Nephron progenitor cell (in vitro differentiated cells): ENCODE data around the gene MOV10L1.
A peak's percentile ranks its signal among the peaks of the same experiment; 100 is the strongest.

Source experiments
- DNase-seq: peaks from one replicate; pipeline ENCODE4 v3.0.0; 2021
- H3K27ac Mint-ChIP-seq: 2 replicates; pipeline ENCODE4 v1.8.0; 2021; ENCODE audit warnings: mild to moderate bottlenecking, moderate library complexity, mixed read lengths
- H3K27me3 Mint-ChIP-seq: 2 replicates; pipeline ENCODE4 v1.8.0; 2021; ENCODE audit warnings: mild to moderate bottlenecking, low read depth, mixed read lengths; ENCODE audit not compliant: poor library complexity
- H3K36me3 Mint-ChIP-seq: 2 replicates; pipeline ENCODE4 v1.8.0; 2021; ENCODE audit warnings: low read depth, mixed read lengths
- H3K4me1 Mint-ChIP-seq: 2 replicates; pipeline ENCODE4 v1.8.0; 2021; ENCODE audit warnings: mixed read lengths
- H3K4me3 Mint-ChIP-seq: 2 replicates; pipeline ENCODE4 v1.8.0; 2021; ENCODE audit warnings: mild to moderate bottlenecking, moderate library complexity, mixed read lengths
- H3K9me3 Mint-ChIP-seq: 2 replicates; pipeline ENCODE4 v1.8.0; 2021; ENCODE audit warnings: mild to moderate bottlenecking, moderate library complexity, mixed read lengths
- CTCF ChIP-seq: fragments of 200-600 bp; sonication (generic); IDR thresholded peaks from 2 replicates; pipeline ENCODE4 v1.5.0; 2021; ENCODE audit warnings: antibody characterized with exemption

The MOV10L1 gene

DNA sequence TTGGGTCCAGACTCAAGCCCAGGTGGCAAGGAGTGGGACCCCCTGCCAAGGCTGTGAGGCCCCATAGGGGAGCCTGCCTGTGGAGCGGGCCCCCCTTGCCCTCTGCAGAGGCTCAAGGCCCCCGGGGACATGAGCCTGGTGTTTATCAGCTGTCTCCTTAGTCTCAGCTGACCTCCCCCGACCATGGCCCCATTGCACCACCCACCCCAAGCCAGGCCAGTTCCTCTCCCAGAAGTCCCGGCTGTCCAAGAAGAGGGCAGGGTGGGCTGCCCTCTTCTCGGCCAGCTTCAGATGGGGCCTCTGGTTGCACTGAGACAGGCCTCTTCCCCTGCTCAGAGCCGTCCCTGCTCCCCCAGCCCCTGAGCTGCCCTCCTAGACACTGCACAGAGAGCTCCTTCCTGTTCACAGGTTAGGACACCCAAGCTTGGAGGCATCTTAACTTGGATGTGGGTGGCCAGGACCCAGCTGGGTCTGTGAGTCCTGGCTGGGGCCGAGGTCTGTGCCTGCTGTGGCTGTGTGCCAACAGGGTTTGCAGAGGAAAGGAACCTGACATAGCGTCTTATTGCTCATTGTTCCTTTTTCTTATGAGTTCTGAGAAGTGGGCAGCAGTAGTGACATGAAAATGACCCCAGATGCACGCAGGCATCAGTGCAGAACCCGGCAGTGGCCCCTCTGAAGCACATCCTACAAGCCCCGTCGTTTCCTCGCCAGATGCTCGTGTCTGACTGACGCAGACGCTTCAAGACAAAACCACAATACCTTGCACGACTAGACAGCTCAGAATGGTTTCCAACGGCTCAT is 101.3 kb downstream of the MOV10L1 start:
- Mint-ChIP-seq H3K27ac (peak overlapping the region; percentile 25), H3K4me3 (peak overlapping the region; percentile 58), H3K4me1 (peaks cover 34% of the 10 kb centered on the region), H3K9me3 (no peaks in the 10 kb centered on the region), H3K36me3 (peaks cover 5% of the 10 kb centered on the region), H3K27me3 (no peaks in the 10 kb centered on the region)
- no peak for TF ChIP-seq CTCF
- peak; percentile 15 for DNase-seq

GRCh38 chr22:50192436-50193204 is 102.8 kb downstream of the MOV10L1 start:
- no peaks in the 10 kb centered on the region for H3K9me3 Mint-ChIP-seq
- H3K36me3 Mint-ChIP-seq: peaks cover 5% of the 10 kb centered on the region
- no peaks in the 10 kb centered on the region for H3K27me3 Mint-ChIP-seq
- H3K27ac Mint-ChIP-seq: no peak overlapping the region
- TF ChIP-seq CTCF: no peak
- peaks cover 29% of the 10 kb centered on the region for H3K4me1 Mint-ChIP-seq
- no peak overlapping the region for H3K4me3 Mint-ChIP-seq
- DNase-seq: no peak

- Mint-ChIP-seq H3K4me3 (no peak overlapping the region), H3K36me3 (peaks cover 5% of the 10 kb centered on the region), H3K9me3 (no peaks in the 10 kb centered on the region), H3K27ac (no peak overlapping the region), H3K4me1 (peaks cover 25% of the 10 kb centered on the region), H3K27me3 (no peaks in the 10 kb centered on the region)
- DNase-seq: no peak
- no peak for TF ChIP-seq CTCF
Measured at GRCh38 chr22:50193621-50194020, 103.8 kb downstream of the MOV10L1 start.

GRCh38 chr22:50194037-50194805 is 104.4 kb downstream of the MOV10L1 start:
- Mint-ChIP-seq H3K27me3 (no peaks in the 10 kb centered on the region), H3K4me1 (peaks cover 22% of the 10 kb centered on the region), H3K4me3 (no peak overlapping the region), H3K27ac (no peak overlapping the region), H3K36me3 (peaks cover 5% of the 10 kb centered on the region), H3K9me3 (no peaks in the 10 kb centered on the region)
- no peak for DNase-seq
- no peak for TF ChIP-seq CTCF

DNA sequence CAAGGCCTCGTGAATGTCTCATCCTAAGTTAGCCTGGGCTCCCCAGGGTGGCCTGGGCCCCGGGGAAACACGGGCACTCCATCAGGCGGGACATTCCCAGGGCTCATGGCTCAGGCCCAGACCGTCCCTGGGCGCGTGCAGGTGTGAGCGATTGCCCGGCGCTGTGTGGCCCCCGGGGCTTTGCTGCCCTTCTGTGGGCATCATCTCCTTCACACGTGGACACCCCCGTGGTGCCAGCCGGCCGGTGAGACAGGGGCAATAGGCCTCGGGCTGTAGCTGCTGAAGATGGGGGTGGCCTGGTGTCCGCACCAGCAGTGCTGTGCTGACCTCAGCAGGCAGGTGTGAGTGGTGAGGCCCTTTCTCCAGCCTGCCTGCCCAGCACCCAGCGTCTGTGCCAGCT is 106.5 kb downstream of the MOV10L1 start:
- no peak overlapping the region for H3K4me3 Mint-ChIP-seq
- H3K36me3 Mint-ChIP-seq: peaks cover 4% of the 10 kb centered on the region
- H3K27ac Mint-ChIP-seq: no peak overlapping the region
- no peaks in the 10 kb centered on the region for H3K9me3 Mint-ChIP-seq
- no peaks in the 10 kb centered on the region for H3K27me3 Mint-ChIP-seq
- DNase-seq: no peak
- no peak for TF ChIP-seq CTCF
- peaks cover 13% of the 10 kb centered on the region for H3K4me1 Mint-ChIP-seq
